Natural killer cell (primary cell): Measurements from ENCODE around the gene GMPR. TPM values are rescaled to one million over a fixed set of nuclear protein-coding genes. Genes with fewer than 3 reads are reported as not detected.

Experiments
- ATAC-seq, 3 donors: fragments of 150-1000 bp in 2 of 3; fragments of 200-7000 bp in 1 of 3; cut with Tn5 transposase; 1 replicate in 1 of 3; 2 replicates in 2 of 3; pipeline ENCODE4 v1.10.0; 2021; ENCODE audit warnings: mild to moderate bottlenecking in 2 of 3, moderate library complexity in 2 of 3
- DNase-seq, 2 donors: peaks; one replicate each; pipeline versions ENCODE4 v3.0.0 to v3.0.0-alpha.2; 2013 to 2021; ENCODE audit warnings: mixed read lengths in 1 of 2
- H3K27ac ChIP-seq: one replicate; pipeline ENCODE4 v1.5.1; 2013; ENCODE audit warnings: mild to moderate bottlenecking, low read length
- H3K27me3 ChIP-seq: one replicate; pipeline ENCODE4 v1.6.1; 2013; ENCODE audit warnings: low read length; ENCODE audit not compliant: control insufficient read depth, insufficient read depth
- H3K36me3 ChIP-seq: one replicate; pipeline ENCODE4 v1.6.1; 2013; ENCODE audit warnings: low read length; ENCODE audit not compliant: control insufficient read depth, insufficient read depth
- H3K4me1 ChIP-seq: one replicate; pipeline ENCODE4 v1.6.1; 2013; ENCODE audit warnings: low read length; ENCODE audit not compliant: control insufficient read depth, insufficient read depth
- H3K4me3 ChIP-seq: one replicate; pipeline ENCODE4 v1.5.1; 2013; ENCODE audit warnings: low read length
- H3K9me3 ChIP-seq: one replicate; pipeline ENCODE4 v1.6.1; 2013; ENCODE audit warnings: low read length; ENCODE audit not compliant: control insufficient read depth, insufficient read depth
- H3K27ac Mint-ChIP-seq, 2 donors: one replicate each; pipeline ENCODE4 v1.8.0; 2022; ENCODE audit warnings: mild to moderate bottlenecking in 2 of 2, mixed read lengths in 2 of 2, moderate library complexity in 1 of 2
- H3K27me3 Mint-ChIP-seq, 2 donors: one replicate each; pipeline ENCODE4 v1.8.0; 2022; ENCODE audit warnings: low read depth in 2 of 2, mixed read lengths in 2 of 2
- H3K36me3 Mint-ChIP-seq: one replicate; pipeline ENCODE4 v1.8.0; 2022; ENCODE audit warnings: mixed read lengths
- H3K4me1 Mint-ChIP-seq, 2 donors: one replicate each; pipeline ENCODE4 v1.8.0; 2022; ENCODE audit warnings: mixed read lengths in 2 of 2
- H3K4me3 Mint-ChIP-seq: one replicate; pipeline ENCODE4 v1.8.0; 2022; ENCODE audit warnings: mild to moderate bottlenecking, moderate library complexity, mixed read lengths
- H3K9me3 Mint-ChIP-seq, 2 donors: one replicate each; pipeline ENCODE4 v1.8.0; 2022; ENCODE audit warnings: mixed read lengths in 2 of 2
- WGBS: methylation state at CpG from one replicate; pipeline ENCODE4 v1.1.7; 2013; ENCODE audit warnings: missing lambda C conversion rate; ENCODE audit not compliant: insufficient coverage; 5-methylcytosine and 5-hydroxymethylcytosine counted together
- intact Hi-C: fragments of 100-400 bp; cut with micrococcal nuclease; formaldehyde crosslinking; loops from one replicate; pipeline ENCODE4 v1.14.2; 2022
- total RNA-seq, 4 donors: library from RNA; stranded (reverse); fragments of 120-200 nt in 1 of 4; gene quantifications; one replicate each; pipeline versions ENCODE4 v1.2.3 to v1.2.4, GENCODE V29; 2013 to 2022
- TF ChIP-seq, protein P1 (sequence below): fragments of 200-600 bp; IDR thresholded peaks from one replicate; pipeline ENCODE4 v1.8.0; 2022; ENCODE audit warnings: antibody characterized with exemption

GMPR gene
- total RNA-seq, 3 donors from 2014 or later (not counting 1 experiment from before 2014, with no cell fraction given) = 0.95 to 3.4 (median 3.2) TPM

DNA sequence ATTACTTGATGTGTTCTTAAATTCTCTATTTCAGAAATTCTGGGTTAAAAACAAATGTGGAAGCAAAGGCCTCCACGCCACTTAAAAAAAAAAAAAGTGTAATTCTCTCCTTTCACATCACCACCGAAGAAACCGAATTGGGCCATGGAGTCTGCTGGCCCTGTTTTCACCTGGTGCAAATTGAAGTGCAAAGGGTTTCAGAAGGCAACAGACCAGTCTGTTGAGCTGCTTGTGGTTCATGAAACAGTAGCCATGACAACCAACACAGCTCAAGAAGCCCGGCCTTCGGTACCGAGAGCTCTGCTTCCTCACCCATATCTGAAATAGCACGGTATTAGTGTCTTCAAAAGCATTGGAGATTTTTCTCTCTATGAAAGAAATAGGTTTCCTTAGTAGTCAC lies 63.1 kb downstream of the GMPR start:
- Histone ChIP-seq H3K27me3 (no peaks in the 10 kb centered on the region), H3K4me1 (no peaks in the 10 kb centered on the region), H3K36me3 (peaks cover 5% of the 10 kb centered on the region), H3K4me3 (no peak overlapping the region), H3K9me3 (no peaks in the 10 kb centered on the region), H3K27ac (no peak overlapping the region)
- Mint-ChIP-seq H3K27me3 (no peaks in the 10 kb centered on the region), H3K4me3 (no peak overlapping the region), H3K36me3 (no peaks in the 10 kb centered on the region), H3K9me3 (no peaks in the 10 kb centered on the region), H3K4me1 (no peaks in the 10 kb centered on the region), H3K27ac (no peak overlapping the region)
- DNase-seq (no peak), ATAC-seq (no peak)
- 84% methylated on average over 3 of the region's 7 CpGs for WGBS
- intact Hi-C loops = no loop called here
- TF ChIP-seq, protein P1, sequence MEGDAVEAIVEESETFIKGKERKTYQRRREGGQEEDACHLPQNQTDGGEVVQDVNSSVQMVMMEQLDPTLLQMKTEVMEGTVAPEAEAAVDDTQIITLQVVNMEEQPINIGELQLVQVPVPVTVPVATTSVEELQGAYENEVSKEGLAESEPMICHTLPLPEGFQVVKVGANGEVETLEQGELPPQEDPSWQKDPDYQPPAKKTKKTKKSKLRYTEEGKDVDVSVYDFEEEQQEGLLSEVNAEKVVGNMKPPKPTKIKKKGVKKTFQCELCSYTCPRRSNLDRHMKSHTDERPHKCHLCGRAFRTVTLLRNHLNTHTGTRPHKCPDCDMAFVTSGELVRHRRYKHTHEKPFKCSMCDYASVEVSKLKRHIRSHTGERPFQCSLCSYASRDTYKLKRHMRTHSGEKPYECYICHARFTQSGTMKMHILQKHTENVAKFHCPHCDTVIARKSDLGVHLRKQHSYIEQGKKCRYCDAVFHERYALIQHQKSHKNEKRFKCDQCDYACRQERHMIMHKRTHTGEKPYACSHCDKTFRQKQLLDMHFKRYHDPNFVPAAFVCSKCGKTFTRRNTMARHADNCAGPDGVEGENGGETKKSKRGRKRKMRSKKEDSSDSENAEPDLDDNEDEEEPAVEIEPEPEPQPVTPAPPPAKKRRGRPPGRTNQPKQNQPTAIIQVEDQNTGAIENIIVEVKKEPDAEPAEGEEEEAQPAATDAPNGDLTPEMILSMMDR = no peak

GRCh38 chr6:16302721-16303552 lies 64.5 kb downstream of the GMPR start:
- ATAC-seq = no peak

GRCh38 chr6:16305246-16305725 lies 66.9 kb downstream of the GMPR start:
- H3K27me3 Mint-ChIP-seq = no peaks in the 10 kb centered on the region
- no peaks in the 10 kb centered on the region for H3K36me3 Mint-ChIP-seq
- no peak overlapping the region for H3K27ac ChIP-seq
- DNase-seq (no peak), ATAC-seq (no peak)
- H3K4me1 Mint-ChIP-seq = no peaks in the 10 kb centered on the region
- H3K4me1 ChIP-seq = no peaks in the 10 kb centered on the region
- TF ChIP-seq, protein P1 = no peak
- no peaks in the 10 kb centered on the region for H3K9me3 Mint-ChIP-seq
- H3K9me3 ChIP-seq = no peaks in the 10 kb centered on the region
- H3K27ac Mint-ChIP-seq = no peak overlapping the region
- H3K27me3 ChIP-seq = no peaks in the 10 kb centered on the region
- intact Hi-C loops = no loop called here
- no peak overlapping the region for H3K4me3 Mint-ChIP-seq
- peaks cover 5% of the 10 kb centered on the region for H3K36me3 ChIP-seq
- no peak overlapping the region for H3K4me3 ChIP-seq
- 42% methylated on average over 5 of the region's 7 CpGs for WGBS

More at GRCh38 chr6:16302721-16303552, 64.5 kb downstream of the GMPR start:
- Mint-ChIP-seq H3K36me3 (no peaks in the 10 kb centered on the region), H3K4me1 (no peaks in the 10 kb centered on the region), H3K27me3 (no peaks in the 10 kb centered on the region), H3K9me3 (no peaks in the 10 kb centered on the region), H3K27ac (no peak overlapping the region), H3K4me3 (no peak overlapping the region)
- intact Hi-C loops = no loop called here
- DNase-seq = no peak
- 96% methylated on average over 27 of the region's 27 CpGs for whole genome bisulfite sequencing
- H3K27ac ChIP-seq = no peak overlapping the region
- H3K9me3 ChIP-seq = no peaks in the 10 kb centered on the region
- TF ChIP-seq, protein P1 = no peak
- H3K27me3 ChIP-seq = no peaks in the 10 kb centered on the region
- H3K4me3 ChIP-seq = no peak overlapping the region
- peaks cover 5% of the 10 kb centered on the region for H3K36me3 ChIP-seq
- H3K4me1 ChIP-seq = no peaks in the 10 kb centered on the region
